HK-2 (cell line): ENCODE data around the gene MAVS.

ENCODE experiments used
- DNase-seq: peaks from one replicate; pipeline ENCODE4 v3.0.0-alpha.2; 2018; ENCODE audit not compliant: unreplicated experiment

The MAVS gene

GRCh38 chr20:3908667-3909066 lies 62.0 kb downstream of the MAVS start:
- no peak for DNase-seq

- no peak for DNase-seq
These were observed 63.3 kb downstream of the MAVS start for GRCh38 chr20:3909952-3910366.

GRCh38 chr20:3910853-3911252 lies 64.2 kb downstream of the MAVS start:
- no peak for DNase-seq

GRCh38 chr20:3911956-3912355 lies 65.3 kb downstream of the MAVS start:
- no peak for DNase-seq

- no peak for DNase-seq
These were observed 67.8 kb downstream of the MAVS start for GRCh38 chr20:3914446-3914845.

GRCh38 chr20:3915691-3916090 lies 69.1 kb downstream of the MAVS start:
- DNase-seq: no peak

GRCh38 chr20:3916364-3916763 lies 69.7 kb downstream of the MAVS start:
- DNase-seq: no peak

GRCh38 chr20:3919352-3919751 lies 72.7 kb downstream of the MAVS start:
- no peak for DNase-seq

GRCh38 chr20:3922223-3922982 lies 75.8 kb downstream of the MAVS start:
- DNase-seq: no peak

- no peak for DNase-seq
These were observed 76.3 kb downstream of the MAVS start for GRCh38 chr20:3922983-3923339.

GRCh38 chr20:3923818-3924217 lies 77.2 kb downstream of the MAVS start:
- no peak for DNase-seq

GRCh38 chr20:3924304-3925112 lies 77.9 kb downstream of the MAVS start:
- DNase-seq: no peak

- DNase-seq: no peak
These were observed 78.6 kb downstream of the MAVS start for GRCh38 chr20:3925113-3925695.
